GM23248 (cell line): ENCODE data around the gene EGFL7.

Experiments used
- EZH2 ChIP-seq: fragments of 200-600 bp; sonication (generic); IDR thresholded peaks from 2 replicates; pipeline ENCODE4 v1.6.1; 2018; ENCODE audit warnings: antibody characterized with exemption, mild to moderate bottlenecking; ENCODE audit not compliant: insufficient read depth, poor library complexity, severe bottlenecking
- EZH2phosphoT487 ChIP-seq: fragments of 200-600 bp; sonication (generic); IDR thresholded peaks from 2 replicates; pipeline ENCODE4 v1.6.1; 2018; ENCODE audit warnings: antibody characterized with exemption, moderate library complexity, mild to moderate bottlenecking, low read depth; ENCODE audit not compliant: insufficient read depth

- TF ChIP-seq EZH2 (no peak), EZH2phosphoT487 (no peak)
Measured at GRCh38 chr9:136646827-136647711, 15.6 kb upstream of the EGFL7 start.
